Cortex of kidney (tissue), 1 donor: ENCODE measurements around the gene APCS.

Experiments
- DNase-seq: peaks from one replicate; lab custom pipeline; 2025; lab: John Stamatoyannopoulos, UW

APCS gene, protein sequence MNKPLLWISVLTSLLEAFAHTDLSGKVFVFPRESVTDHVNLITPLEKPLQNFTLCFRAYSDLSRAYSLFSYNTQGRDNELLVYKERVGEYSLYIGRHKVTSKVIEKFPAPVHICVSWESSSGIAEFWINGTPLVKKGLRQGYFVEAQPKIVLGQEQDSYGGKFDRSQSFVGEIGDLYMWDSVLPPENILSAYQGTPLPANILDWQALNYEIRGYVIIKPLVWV

DNA sequence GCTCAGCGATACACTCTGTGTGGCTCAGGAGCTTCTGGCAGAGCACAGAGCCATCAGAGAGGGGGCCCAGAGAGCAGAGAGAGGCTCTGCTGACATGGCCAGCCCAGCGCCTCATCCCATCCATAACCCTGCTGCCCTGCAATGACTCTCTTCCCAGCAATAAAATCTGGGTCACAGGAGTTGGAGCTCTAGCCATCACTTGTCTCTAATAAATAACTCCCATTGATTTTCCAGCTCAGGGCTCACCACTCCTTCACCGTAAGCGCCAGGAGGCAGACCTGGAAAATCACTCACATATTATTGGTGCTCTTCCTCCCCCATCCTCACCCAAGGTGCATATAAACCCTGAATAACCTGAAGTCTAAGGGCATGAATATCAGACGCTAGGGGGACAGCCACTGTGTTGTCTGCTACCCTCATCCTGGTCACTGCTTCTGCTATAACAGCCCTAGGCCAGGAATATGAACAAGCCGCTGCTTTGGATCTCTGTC lies at the start of gene APCS:
APCS (plus strand) TSS at position 366 of the 491 bp plus-strand sequence; CDS start at position 462, 96 bp downstream.
- DNase-seq: no peak

DNA sequence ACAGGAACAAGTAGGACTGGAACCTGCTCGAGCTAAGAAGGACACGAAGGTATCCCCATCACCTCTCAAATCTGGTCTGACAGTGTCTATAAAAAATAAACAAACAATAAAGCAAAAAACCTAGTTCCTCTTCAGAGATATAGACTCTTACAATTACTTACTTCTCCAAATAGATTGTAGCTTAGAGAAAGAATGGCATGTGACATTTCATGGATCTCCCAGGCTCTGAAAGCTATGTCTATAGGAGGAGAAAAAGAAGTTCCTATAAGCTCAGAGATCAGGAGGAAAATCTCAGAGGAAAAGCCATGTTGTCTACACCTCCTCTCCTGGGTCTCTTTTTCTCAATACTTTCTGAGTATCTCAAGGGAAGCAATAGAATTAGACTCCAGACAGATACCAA lies 39.5 kb upstream of the APCS start:
- DNase-seq: no peak

DNA sequence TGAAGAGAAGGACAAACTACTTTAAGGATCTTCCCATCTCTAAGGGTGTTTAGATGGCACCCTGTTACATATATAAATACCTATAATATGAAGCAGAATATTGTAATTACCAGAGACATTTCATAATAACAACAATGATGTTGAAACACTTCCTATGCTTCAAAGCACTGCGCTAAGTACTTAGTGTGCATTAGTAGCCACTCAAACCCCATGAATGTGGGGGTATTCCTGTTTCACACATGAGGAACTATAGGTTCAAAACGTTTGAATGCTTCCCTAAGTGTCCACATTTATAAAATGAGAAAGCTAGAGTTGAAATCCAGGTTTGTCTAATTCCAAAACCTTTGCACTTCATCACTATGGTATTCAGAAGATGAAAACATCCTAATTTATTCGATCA lies 33.4 kb upstream of the APCS start:
- no peak for DNase-seq

DNA sequence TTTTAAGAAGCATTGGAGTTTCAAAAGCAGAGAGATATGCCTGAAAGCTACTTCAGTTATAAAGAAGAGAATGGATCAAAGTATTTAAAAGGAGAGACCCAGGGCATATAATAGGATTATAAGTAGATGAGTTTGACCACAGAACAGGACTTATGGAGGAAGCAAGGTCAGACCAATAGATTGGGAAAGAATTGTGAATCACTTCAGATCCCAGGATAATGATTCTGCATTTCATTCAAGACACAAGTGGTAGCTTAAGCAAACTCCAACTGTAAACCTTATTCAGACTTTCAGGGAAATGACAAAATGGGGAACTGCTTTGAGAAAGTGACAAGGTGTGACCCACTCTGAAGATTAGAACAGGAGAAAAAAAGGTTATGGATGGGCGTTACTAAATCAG lies 32.9 kb upstream of the APCS start:
- no peak for DNase-seq

DNA sequence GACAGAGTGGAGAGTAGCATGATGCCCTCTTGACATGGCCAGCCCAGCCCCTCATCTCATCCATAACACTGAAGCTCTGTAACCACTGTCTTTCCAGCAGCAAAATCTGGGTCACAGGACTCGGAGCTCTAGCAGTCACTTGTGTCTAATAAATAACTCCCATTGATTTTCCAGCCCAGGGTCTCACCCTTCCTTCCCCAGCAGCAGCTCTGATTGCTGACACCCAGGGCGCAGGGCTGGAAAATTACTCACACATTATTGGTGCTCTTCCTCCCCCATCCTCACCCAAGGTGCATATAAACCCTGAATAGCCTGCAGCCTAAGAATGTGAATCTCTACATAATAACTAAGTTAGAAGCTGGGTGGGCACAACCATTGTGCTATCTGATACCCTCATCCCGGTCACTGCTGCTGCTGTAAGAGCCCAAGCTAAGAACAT lies 30.7 kb upstream of the APCS start:
- DNase-seq: no peak

DNA sequence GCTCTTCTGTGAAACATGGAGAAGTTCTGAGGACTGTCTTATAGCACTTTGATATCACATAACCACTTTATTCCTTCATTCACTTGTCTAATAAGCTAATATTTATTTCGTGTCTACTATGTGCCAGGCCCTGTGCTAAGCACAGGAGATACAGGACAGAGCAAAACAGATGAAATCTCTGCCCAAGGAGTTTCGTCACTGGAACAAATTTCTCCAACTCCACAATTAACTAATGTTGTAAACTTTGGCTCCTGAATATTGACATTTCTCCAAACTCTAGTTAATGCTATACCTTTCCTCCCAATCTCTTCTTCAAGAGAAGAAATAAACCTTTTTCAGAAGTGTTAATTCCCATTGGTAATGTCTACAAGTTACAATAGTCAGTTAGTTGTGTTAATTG lies 27.0 kb upstream of the APCS start:
- DNase-seq: no peak

DNA sequence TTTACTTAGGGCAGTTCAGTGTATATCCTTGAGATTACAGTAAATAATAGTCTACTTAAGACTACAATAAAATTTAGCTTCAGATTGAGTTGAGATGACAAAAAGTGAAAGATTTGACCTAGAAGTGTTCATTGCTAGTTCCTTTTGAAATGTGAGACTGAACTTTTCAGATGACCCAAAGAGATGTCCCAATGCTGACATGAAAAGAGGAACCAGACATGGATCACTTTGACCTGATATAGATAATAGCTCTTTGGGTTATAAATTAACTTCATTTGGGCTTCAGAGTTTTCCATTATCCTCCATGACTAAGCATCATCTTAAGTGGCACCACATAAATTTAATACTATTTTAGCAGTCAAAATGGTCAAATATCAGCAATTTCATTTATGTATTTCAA lies 26.1 kb upstream of the APCS start:
- DNase-seq: no peak

DNA sequence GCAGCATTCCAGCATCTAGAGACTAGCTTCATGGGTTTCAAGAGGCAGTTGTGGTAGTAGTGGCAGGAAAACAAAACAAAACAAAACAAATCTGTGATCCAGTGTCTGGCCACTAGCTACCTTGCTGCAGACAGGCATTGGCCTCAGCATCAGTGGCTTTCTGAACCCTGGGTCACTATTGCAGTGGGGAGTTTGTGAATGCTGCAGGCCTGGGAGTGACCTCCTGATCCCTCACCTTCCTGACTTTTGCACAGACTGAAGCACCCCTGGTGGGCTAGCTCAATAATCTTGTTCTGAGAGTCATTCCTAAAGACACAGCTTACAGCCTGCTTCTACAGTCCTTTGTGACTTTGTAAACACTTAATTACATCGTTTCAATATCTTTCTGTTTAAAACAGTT lies 24.9 kb upstream of the APCS start:
- no peak for DNase-seq

DNA sequence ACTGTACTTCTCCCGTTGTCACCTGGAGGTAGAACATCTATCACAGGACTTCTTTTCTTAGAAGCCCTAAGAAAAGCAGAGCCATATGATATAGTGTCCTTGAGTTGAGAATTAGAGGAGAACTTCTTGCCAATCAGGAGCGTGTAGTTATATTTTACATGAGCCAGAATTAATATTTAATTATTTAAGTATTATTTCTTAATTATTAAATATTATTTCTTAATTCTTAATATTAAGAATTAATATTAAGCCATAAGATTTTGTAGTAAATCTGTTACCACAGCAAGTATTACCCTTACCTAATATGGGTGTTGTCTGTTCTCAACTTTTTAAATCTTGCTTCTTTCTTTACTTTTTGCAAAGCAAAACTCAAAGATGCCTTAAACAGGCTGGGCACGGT lies 10.2 kb upstream of the APCS start:
- DNase-seq: no peak

DNA sequence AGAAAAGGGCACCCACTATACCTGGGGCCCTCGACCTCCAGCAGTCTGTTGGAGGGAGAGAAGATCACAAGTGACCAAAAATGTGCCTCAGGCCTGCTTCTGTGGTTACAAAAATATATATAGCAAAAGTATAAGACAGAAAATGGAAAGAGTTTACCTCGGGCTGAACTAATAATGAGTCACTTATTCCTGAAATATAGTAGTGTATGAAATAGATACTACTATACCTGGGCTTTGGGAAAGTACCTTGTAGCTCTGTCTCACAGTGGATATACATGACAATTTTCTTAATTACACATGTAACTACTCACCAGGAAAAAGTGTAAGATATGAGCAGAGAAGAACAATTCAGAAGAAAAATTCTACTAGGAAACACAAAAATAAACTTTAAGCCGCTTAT lies 7.3 kb upstream of the APCS start:
- no peak for DNase-seq

DNA sequence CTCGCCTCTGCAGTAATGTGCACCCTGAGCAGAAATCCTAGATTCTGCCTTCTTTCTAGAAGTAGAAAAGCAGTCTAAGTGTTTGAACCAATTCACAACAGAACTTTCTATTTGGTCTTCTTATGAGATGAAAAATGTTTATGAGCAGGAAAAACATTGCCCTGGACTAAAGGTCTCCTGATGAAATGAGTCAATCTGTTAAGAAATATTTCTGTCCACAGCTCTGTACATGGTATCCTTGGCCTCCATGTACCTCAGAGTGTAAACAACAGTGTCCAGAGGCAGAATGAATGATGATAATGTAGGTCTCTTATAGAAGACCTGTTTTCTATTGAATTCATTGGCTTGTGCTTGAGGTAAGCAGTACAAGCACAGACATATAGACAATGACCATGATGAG lies 6.2 kb upstream of the APCS start:
- DNase-seq: no peak

DNA sequence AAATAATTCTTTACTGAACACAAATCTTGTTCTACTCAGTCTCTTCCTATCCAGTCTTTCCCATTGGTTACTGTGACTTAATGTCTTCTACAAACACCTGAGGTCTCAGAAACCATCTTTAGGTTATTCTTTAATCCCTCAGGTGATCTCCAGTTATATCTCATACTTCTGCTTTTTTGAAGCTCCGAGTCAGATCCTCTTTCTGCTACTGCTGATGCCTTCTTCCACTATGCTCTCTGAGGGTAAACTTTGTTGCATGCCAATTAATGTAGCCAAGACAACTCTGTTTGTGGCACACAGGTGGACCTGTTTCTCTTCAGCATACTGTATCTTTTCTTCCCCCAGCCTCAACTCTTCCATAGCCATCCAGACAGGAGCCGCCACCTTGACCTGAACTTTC lies 3.1 kb upstream of the APCS start:
- DNase-seq: no peak

DNA sequence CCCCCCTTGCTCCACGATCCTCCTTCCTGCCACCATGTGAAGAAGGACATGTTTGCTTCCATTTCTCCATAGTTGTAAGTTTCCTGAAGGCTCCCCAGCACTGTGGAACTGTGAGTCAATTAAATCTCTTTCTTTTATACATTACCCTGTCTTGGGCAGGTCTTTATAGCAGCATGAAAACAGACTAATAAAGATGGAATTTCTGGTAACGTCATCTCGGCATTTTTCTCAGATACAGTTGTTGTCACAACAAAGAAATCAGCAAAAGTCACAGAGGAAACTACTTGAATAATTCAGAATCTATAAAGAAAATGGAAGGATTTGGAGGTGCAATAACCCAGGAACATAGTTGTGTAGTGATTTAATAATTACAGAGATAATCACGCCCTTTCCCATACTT lies 4.4 kb downstream of the APCS start:
- DNase-seq: no peak

DNA sequence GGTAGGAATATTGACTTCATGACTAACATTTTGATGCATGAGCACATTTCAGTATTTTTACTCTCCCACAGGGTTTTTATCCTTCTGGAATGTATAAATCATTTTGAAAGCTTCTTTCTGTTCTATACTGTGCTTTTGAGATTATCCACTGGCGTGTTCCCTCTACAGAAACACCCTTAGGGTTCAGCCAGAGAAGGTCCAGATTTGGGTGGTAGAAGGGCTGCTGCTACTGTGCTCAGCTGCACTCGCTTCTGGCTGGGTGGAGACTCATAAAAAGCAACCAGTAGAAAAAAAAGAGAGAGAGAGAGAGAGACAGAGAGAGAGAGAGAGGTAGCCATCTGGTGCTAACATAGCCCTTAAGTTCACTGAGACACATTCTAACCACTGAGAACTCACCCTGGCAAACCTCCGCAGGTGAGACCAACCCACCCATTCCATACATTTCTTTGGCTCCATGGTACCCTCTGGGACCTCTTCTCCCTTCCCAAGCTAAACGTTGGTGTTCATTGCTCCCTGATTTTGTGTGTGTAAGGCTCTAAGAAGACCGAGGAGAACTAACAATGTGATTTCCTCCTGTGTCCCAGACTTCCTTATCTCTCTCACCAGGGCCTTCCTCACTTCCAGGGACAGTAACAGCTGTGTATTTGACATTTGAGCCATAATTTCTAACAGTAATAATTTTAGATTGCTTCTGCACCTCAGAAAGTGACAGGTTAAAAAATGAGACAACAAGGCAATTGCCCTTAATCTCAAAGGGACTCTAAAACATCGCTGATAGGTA lies 7.2 kb downstream of the APCS start:
- no peak for DNase-seq

DNA sequence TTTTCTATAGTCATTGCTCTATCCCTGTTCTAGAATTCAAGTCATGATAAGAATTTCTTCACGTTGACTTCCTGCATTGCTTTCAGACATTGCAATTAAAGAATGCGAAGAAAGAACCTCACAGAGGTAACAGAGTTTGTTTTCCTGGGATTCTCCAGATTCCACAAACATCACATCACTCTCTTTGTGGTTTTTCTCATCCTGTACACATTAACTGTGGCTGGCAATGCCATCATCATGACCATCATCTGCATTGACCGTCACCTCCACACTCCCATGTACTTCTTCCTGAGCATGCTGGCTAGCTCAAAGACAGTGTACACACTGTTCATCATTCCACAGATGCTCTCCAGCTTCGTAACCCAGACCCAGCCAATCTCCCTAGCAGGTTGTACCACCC lies 10.6 kb downstream of the APCS start:
- no peak for DNase-seq

DNA sequence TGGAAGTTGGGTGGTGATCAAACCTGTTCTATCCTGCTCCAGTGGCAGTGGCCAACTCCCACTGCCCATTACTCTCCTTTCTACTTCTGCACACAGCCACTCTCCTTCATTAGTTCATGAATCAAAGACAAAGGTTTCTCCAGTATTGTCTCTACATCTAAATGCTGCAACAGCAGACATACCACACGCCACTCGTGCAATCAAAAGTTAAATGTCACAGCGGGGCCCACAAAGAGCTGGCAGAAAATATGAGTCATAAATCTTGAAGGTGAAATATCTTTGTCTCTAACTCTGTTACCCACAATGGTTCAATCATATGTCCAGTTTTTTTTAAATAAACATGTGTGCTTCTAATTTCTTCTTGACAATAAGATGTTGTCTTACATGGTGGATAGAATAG lies 13.3 kb downstream of the APCS start:
- no peak for DNase-seq

DNA sequence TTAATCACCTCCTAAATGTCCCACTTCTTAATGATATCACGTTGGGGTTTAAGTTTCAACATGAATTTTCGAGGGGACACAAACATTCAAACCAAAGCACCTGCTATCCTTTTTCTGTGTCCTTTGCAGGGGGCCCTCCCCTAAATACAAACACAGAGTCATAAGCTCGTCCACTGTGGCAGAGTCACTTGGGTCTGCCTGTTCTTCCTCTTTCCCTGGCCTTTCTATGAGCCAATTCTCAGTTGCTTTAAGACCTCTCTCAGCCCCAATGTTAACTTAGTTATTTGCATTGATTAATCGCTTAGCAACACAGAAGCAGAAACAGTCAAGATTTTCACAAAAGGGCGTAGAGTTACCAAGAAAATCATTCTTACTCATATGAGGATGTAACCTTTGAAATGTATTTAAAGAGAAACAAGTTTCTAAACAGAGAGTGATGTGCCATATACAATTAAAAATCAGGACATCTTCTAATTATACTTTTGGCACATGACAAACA lies 14.9 kb downstream of the APCS start:
- no peak for DNase-seq

DNA sequence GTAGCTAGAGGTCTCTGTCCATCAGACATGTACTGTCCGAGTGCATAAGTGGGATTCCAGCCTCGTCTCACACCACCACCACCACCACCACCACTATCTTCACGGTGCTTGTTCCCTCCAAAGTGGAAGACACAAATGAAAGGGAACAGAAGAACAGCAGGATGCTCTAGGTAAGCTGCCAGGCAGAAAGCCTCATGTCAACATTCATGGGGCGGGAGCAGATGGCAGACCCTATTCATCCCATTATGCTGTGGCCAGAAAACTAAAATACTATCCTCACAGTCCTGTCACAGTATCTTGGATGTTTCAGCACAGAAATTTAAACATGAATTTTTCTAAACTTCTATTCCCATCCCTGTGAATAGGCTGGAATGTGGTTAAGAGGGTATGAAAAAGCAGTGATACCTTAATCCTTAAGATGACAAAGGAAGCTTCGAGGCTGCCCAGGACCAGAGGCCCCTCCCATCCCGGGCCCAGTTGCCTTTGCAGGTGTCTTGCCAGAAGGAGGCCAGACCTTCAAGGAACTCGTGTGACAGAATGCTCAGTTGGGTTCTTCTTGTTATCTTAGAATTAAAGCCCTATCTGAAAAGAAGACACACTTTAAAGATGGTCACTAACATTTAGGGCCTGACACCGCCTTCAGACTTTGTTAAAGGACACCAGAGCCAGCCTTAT lies 24.7 kb downstream of the APCS start:
- DNase-seq: no peak

DNA sequence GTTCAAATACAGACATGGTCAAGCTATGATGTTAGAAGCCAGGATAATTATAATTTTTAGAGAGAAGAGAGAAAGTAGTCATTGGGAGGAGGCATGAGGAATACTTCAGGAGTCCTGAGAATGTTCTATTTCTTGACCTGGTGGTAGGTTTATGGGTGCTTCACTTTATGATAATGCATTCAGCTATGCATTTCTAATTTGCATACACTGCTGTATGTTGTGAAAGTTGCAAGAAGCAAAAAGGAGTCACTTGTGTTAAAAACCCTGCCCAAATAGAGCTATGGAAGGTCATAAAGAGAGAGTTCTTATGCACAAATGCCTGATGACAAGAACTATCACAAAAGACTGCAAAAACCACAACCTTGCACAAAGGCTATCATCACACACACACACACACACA lies 45.3 kb downstream of the APCS start:
- DNase-seq: no peak
